GM12878 (cell line): ENCODE results near the gene POU2AF1. TPM values are rescaled to one million over a fixed set of nuclear protein-coding genes. Genes with fewer than 3 reads are reported as not detected.

Source experiments
- BACH1 ChIP-seq: fragments of 450-650 bp; IDR thresholded peaks from 2 replicates; pipeline ENCODE4 v1.6.1; 2017; ENCODE audit warnings: mild to moderate bottlenecking, borderline replicate concordance
- CTCF ChIP-seq, 3 experiments: IDR thresholded peaks in 2 of 3; conservative IDR thresholded peaks in 1 of 3; 2 replicates each; pipeline ENCODE4 v1.5.1; 2011; ENCODE audit warnings: low read depth in 3 of 3, low read length in 3 of 3, mild to moderate bottlenecking in 3 of 3, control low read depth in 2 of 3, moderate library complexity in 2 of 3, inconsistent platforms in 1 of 3, mixed read lengths in 1 of 3; ENCODE audit not compliant: control insufficient read depth in 2 of 3, insufficient read depth in 1 of 3; ENCODE audit errors: extremely low read depth in 1 of 3
- FOXM1 ChIP-seq: IDR thresholded peaks from 2 replicates; pipeline ENCODE4 v1.6.1; 2012; ENCODE audit warnings: low read depth, mild to moderate bottlenecking, inconsistent platforms, low read length, moderate library complexity
- MEF2A ChIP-seq: IDR thresholded peaks from 2 replicates; pipeline ENCODE4 v1.6.1; 2011; ENCODE audit warnings: low read depth, mild to moderate bottlenecking, low read length, moderate library complexity; ENCODE audit not compliant: insufficient read depth
- NFIC ChIP-seq: IDR thresholded peaks from 2 replicates; pipeline ENCODE4 v1.6.1; 2012; ENCODE audit warnings: low read depth, mild to moderate bottlenecking, inconsistent platforms, low read length, moderate library complexity
- NR2C2 ChIP-seq: IDR thresholded peaks from 2 replicates; pipeline ENCODE4 v1.6.1; 2011; ENCODE audit warnings: borderline replicate concordance, low read depth; ENCODE audit not compliant: control insufficient read depth, insufficient read length
- POLR2AphosphoS2 ChIP-seq: IDR thresholded peaks from 2 replicates; pipeline ENCODE4 v1.6.1; 2011; ENCODE audit warnings: low read depth, mild to moderate bottlenecking, low read length, improper control_type of control experiment, moderate library complexity
- RAD21 ChIP-seq: IDR thresholded peaks from 2 replicates; pipeline ENCODE4 v1.6.1; 2011; ENCODE audit warnings: mild to moderate bottlenecking, low read depth, low read length, moderate library complexity; ENCODE audit not compliant: insufficient read depth
- RBBP5 ChIP-seq: fragments of 200-600 bp; sonication (generic); conservative IDR thresholded peaks from 2 replicates; pipeline ENCODE4 v1.6.1; 2016
- SKIL ChIP-seq: fragments of 450-650 bp; IDR thresholded peaks from 2 replicates; pipeline ENCODE4 v1.6.1; 2017; ENCODE audit warnings: mild to moderate bottlenecking, low read depth, inconsistent platforms; ENCODE audit not compliant: poor library complexity, severe bottlenecking
- SMAD5 ChIP-seq: IDR thresholded peaks from 2 replicates; pipeline ENCODE4 v1.6.1; 2016; ENCODE audit warnings: antibody characterized with exemption, low read depth
- STAT1 ChIP-seq: fragments of 450-650 bp; conservative IDR thresholded peaks from 2 replicates; pipeline ENCODE4 v1.6.1; 2014; ENCODE audit warnings: antibody characterized with exemption, mild to moderate bottlenecking
- SUPT20H ChIP-seq: IDR thresholded peaks from 2 replicates; pipeline ENCODE4 v1.6.1; 2011; ENCODE audit warnings: low read depth, mild to moderate bottlenecking, low read length, moderate library complexity, borderline replicate concordance; ENCODE audit not compliant: control insufficient read depth
- TCF12 ChIP-seq: IDR thresholded peaks from 2 replicates; pipeline ENCODE4 v1.6.1; 2011; ENCODE audit warnings: low read depth, mild to moderate bottlenecking, low read length
- YBX1 ChIP-seq: fragments of 450-650 bp; IDR thresholded peaks from 2 replicates; pipeline ENCODE4 v1.6.1; 2016; ENCODE audit warnings: antibody characterized with exemption
- polyA plus RNA-seq, 11 experiments: library from polyadenylated mRNA; depleted of rRNA in 4 of 11; unstranded in 6 of 11; stranded (reverse) in 5 of 11; fragments of >200 nt; fragmentation: Nextera tagmentation in 4 of 11; fragmentation: Illumina TruSeq in 1 of 11; extraction: Ambion mirVana in 4 of 11; extraction: Trizol in 1 of 11; gene quantifications; 1 replicate in 1 of 11; 2 replicates in 10 of 11; pipeline versions ENCODE4 v1.2.1 to v1.2.3, GENCODE V29; 2011 to 2016; ENCODE audit warnings: inconsistent platforms in 2 of 11, missing spikeins in 2 of 11, low read depth in 1 of 11
- total RNA-seq, 4 experiments: library from RNA; depleted of rRNA in 3 of 4; stranded (reverse); fragments of >200 nt in 3 of 4; fragmentation: Illumina TruSeq in 1 of 4; extraction: Trizol in 1 of 4; gene quantifications; 2 replicates each; pipeline versions ENCODE4 v1.2.1 to v1.2.3, GENCODE V29; 2013 to 2021
- TF ChIP-seq, protein P1 (sequence below): fragments of 450-650 bp; IDR thresholded peaks from 2 replicates; pipeline ENCODE4 v1.6.1; 2017; ENCODE audit warnings: borderline replicate concordance
- TF ChIP-seq, protein P2 (sequence below): IDR thresholded peaks from 2 replicates; pipeline ENCODE4 v1.6.1; 2011; ENCODE audit warnings: low read depth, mild to moderate bottlenecking, low read length, moderate library complexity, borderline replicate concordance; ENCODE audit errors: extremely low read depth
- TF ChIP-seq, protein P3 (sequence below): IDR thresholded peaks from 2 replicates; pipeline ENCODE4 v1.6.1; 2011; ENCODE audit warnings: low read depth, low read length, improper control_type of control experiment, borderline replicate concordance
- TF ChIP-seq, protein P4 (sequence below): fragments of 450-650 bp; formaldehyde crosslinking; IDR thresholded peaks from 2 replicates; pipeline ENCODE4 v1.5.0; 2022; ENCODE audit warnings: mild to moderate bottlenecking, missing genetic modification characterization

POU2AF1 gene
- total and polyA plus RNA-seq, 10 of the 15 experiments (the other 5 are each of a cell fraction or from before 2014, with no cell fraction given): 13.1 to 169 (median 75.5) TPM

DNA sequence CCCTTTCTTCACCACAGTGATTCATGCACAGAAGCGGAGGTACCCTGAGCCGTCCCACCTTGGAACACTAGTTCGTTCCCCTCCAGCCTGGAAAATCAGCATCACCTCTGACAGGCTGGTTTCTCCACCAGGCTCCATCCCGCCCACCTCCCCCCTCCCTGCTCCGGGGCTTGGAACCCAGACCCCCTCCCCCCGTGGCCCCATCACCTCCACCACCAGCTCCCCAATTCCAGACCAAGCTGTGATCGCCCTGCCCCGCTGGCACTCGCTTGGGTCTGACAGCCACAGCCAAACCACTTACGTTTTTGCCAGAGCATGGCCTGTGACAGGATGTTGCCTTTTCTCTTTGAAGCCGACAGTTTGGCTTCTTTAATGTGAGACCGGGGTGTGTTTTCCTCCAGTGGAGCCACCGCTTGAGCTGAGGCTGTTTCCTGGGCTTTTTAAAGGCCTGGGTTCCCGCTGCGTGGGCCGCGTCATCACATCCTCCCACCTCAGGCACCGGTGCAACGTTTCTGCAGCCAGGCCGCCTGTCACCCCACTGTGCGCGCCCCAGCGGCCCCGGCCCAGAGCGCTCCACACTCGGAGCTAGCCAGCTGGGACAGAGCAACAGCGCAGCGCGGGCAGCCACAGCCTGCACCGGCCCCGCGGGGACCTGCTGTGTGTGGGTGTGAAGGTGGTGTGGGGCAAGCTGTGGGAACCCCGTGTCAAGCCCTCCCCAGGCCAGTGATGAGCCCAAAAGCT lies at the start of gene POU2AF1 (continued):
- TF ChIP-seq CTCF (IDR thresholded peaks at IDR 0.05 in 2 of 3, conservative IDR thresholded peaks at IDR 0.05 in 1 of 3; ENCODE audit: control insufficient read depth in 2 of 3, extremely low read depth in 1 of 3, insufficient read depth in 1 of 3, low read depth in 3 of 3, low read length in 3 of 3) (no peak), BACH1 (peak; percentile 88), FOXM1 (peak; percentile 31), SMAD5 (peak; percentile 83; the same call in 1 of the 2 replicates), YBX1 (no peak), STAT1 (no peak), SUPT20H (no peak), TCF12 (peak; percentile 44; the same call in 1 of the 2 replicates), POLR2AphosphoS2 (peak; percentile 91; the same call in 1 of the 2 replicates), SKIL (no peak), NR2C2 (no peak), RBBP5 (no peak), NFIC (no peak), MEF2A (no peak), RAD21 (no peak)
- TF ChIP-seq, protein P1, sequence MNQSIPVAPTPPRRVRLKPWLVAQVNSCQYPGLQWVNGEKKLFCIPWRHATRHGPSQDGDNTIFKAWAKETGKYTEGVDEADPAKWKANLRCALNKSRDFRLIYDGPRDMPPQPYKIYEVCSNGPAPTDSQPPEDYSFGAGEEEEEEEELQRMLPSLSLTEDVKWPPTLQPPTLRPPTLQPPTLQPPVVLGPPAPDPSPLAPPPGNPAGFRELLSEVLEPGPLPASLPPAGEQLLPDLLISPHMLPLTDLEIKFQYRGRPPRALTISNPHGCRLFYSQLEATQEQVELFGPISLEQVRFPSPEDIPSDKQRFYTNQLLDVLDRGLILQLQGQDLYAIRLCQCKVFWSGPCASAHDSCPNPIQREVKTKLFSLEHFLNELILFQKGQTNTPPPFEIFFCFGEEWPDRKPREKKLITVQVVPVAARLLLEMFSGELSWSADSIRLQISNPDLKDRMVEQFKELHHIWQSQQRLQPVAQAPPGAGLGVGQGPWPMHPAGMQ: no peak
- TF ChIP-seq, protein P2, sequence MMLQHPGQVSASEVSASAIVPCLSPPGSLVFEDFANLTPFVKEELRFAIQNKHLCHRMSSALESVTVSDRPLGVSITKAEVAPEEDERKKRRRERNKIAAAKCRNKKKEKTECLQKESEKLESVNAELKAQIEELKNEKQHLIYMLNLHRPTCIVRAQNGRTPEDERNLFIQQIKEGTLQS: no peak
- TF ChIP-seq, protein P3, sequence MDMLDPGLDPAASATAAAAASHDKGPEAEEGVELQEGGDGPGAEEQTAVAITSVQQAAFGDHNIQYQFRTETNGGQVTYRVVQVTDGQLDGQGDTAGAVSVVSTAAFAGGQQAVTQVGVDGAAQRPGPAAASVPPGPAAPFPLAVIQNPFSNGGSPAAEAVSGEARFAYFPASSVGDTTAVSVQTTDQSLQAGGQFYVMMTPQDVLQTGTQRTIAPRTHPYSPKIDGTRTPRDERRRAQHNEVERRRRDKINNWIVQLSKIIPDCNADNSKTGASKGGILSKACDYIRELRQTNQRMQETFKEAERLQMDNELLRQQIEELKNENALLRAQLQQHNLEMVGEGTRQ: no peak
- TF ChIP-seq, protein P4, sequence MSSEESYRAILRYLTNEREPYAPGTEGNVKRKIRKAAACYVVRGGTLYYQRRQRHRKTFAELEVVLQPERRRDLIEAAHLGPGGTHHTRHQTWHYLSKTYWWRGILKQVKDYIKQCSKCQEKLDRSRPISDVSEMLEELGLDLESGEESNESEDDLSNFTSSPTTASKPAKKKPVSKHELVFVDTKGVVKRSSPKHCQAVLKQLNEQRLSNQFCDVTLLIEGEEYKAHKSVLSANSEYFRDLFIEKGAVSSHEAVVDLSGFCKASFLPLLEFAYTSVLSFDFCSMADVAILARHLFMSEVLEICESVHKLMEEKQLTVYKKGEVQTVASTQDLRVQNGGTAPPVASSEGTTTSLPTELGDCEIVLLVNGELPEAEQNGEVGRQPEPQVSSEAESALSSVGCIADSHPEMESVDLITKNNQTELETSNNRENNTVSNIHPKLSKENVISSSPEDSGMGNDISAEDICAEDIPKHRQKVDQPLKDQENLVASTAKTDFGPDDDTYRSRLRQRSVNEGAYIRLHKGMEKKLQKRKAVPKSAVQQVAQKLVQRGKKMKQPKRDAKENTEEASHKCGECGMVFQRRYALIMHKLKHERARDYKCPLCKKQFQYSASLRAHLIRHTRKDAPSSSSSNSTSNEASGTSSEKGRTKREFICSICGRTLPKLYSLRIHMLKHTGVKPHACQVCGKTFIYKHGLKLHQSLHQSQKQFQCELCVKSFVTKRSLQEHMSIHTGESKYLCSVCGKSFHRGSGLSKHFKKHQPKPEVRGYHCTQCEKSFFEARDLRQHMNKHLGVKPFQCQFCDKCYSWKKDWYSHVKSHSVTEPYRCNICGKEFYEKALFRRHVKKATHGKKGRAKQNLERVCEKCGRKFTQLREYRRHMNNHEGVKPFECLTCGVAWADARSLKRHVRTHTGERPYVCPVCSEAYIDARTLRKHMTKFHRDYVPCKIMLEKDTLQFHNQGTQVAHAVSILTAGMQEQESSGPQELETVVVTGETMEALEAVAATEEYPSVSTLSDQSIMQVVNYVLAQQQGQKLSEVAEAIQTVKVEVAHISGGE (CRISPR knock-in tag): no peak
